DMS114 treated with DMSO at 0.1 percent for 48 hours (cell line): Measurements from ENCODE around the gene SUV39H2.
A peak's percentile ranks its signal among the peaks of the same experiment; 100 is the strongest.
"Not testable (repeated sequence)": the region's sequence is repeated elsewhere in the genome, so short reads cannot be mapped to it uniquely, and the experiment has no call there.

Experiments
- DNase-seq: peaks from one replicate; lab custom pipeline; 2025; ENCODE audit not compliant: unreplicated experiment; lab: John Stamatoyannopoulos, UW

Gene SUV39H2, protein sequence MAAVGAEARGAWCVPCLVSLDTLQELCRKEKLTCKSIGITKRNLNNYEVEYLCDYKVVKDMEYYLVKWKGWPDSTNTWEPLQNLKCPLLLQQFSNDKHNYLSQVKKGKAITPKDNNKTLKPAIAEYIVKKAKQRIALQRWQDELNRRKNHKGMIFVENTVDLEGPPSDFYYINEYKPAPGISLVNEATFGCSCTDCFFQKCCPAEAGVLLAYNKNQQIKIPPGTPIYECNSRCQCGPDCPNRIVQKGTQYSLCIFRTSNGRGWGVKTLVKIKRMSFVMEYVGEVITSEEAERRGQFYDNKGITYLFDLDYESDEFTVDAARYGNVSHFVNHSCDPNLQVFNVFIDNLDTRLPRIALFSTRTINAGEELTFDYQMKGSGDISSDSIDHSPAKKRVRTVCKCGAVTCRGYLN

DNA sequence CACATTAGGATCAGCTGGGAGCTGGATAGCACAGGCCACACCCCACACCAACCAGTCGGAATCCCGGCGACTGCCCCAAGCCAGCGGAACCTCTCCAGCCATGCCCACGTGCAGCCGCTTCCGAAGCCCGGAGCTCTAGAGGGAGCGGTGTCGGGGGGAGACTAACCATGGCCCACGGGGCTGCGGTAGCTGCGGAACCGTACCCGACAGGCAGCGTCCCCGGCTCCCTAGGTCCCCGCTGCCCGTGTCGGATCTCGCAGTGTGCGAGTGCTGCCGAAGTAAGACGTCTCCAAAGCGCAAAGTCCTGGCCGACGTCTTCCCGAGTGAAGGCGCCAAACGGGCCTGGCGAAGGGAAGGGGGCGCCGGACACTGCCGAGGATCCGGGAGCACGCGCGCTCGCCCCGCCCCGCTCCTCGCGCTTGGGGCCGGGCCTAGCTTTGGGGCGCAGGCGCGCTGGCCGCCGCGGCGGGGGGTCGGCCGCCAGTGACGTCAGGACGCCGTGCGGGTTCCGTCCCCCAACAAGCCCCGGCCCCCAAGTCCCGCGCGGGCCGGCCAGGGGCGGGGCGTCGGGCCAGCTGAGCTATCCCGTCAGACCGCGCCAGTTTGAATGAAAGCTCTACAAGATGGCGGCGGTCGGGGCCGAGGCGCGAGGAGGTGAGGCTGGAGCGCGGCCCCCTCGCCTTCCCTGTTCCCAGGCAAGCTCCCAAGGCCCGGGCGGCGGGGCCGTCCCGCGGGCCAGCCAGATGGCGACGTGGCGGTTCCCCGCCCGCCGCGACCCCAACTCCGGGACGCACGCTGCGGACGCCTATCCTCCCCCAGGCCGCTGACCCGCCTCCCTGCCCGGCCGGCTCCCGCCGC is at the start of gene SUV39H2:
Gene SUV39H2 (plus strand): TSS at position 601 of the 858 bp plus-strand sequence. CDS start 23 bp downstream, at position 624.
- DNase-seq, result peak; percentile 85

DNA sequence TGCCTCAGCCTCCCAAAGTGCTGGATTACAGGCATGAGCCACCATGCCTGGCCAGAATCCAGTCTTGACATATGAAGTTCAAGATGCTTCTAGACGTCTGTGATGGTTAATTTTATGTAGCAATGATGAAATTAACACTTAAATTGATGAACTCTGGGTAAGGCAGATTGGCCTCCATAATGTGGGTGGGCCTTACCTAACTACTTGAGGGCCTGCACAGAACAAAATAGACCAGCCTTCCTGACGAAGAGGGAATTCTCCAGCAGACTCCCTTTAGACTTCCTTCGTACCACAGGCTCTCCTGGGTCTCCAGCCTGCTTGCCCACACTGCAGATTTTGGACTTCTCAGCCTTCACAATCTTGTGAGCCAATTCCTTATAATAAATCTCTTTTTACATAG is 45.6 kb upstream of the SUV39H2 start:
- DNase-seq, result no peak

DNA sequence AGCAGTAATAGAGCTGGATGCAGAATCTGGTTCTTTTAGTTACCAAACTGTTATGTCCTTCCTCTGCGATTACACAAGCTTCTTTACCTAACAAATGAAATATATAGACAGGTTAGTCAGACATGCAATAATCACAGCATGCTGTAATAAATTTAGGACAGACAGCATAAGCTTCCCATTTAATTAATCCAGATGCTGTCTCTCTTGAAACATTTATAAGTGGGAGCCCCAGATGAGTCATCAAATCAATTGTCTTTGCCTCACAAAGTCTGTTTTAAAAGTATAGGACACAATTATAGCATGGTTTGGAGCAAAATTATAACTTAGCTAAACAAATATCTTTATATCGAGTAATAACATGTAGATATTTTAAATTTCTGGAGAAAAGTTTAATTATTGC is 42.5 kb upstream of the SUV39H2 start:
- DNase-seq, result no peak

DNA sequence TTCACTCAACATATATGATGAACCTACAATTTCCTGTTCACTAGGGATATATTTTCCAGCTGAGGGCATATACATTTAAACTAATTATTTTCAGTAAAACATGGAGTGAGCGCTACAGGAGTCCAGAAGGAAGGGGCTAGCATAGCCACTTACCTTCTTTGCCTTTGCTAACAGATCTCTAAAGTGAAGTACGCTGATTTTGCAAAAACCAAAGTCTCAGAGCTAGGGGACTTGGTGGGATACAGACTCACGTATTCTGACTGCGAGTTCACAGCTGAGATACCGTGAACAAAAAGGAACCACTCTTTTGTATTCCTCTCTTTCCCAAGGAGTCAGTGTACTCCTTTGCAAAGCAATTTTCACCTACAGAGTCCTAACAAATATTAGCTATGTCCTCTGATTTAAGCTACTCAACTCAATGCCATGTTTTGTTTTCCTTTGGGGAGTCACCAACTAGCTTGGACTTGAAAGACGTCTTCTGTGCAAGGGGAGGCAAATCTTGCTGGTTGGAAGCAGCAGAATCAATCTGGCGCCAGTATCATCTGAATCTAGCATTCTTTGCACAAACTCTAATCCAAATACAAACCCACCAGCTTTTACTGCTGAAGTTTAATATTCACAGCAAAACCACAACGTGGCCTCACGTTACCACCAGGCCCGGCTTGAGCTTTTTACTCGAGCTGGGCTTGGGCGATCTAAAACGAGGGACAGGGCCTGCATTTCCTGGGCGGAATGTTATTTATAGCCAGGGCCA is 41.5 kb upstream of the SUV39H2 start:
- DNase-seq, result no peak

DNA sequence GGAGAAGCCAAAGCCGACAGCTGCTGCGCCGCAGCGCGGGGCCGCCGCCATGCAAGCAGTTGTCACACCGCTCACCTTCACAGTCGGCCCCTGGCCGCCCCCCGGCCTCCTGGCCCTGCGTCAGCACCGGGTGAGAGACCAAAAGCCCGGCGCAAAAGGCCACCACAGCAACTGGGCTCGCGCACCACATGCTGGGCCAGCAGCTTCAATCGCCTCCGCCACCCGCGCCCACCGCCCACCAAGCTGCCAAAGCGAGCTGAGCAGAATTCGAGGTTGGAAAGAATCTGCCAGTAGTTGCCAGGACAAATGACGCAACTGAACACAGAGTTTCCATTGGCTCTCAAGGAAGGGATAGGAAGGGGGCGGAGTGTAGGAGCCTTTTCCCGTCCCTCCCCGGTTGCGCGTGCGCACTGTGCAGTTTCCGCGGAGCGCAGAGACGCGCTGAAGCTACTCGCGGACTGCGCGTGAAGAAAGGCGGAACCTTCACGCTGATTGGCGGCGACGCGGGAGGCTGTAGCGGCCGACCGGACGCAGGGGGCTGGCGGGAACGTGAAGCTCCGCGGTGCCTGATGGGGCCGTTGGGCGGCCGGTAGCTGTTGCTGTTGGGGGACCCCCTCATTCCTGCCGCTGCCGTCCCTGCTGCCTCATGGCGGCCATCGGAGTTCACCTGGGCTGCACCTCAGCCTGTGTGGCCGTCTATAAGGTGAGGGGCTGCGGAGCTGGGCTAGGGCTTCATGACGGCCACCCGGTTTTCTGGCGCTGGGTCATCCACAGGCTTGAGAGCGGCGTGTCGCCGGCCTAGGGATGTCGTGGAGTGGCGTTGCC is 40.7 kb upstream of the SUV39H2 start, which contains the start of the genes CDNF, HSPA14 and MSANTD7:
Gene CDNF (minus strand): TSS at position 281 of the 825 bp plus-strand sequence. CDS start 91 bp downstream, at position 190.
Gene HSPA14 (plus strand): TSS at position 550 of the 825 bp plus-strand sequence. CDS start 97 bp downstream, at position 647.
Gene MSANTD7 (plus strand): TSS at position 550 of the 825 bp plus-strand sequence. CDS start 3,979 bp downstream, outside the sequence.
- peak; percentile 99 for DNase-seq

DNA sequence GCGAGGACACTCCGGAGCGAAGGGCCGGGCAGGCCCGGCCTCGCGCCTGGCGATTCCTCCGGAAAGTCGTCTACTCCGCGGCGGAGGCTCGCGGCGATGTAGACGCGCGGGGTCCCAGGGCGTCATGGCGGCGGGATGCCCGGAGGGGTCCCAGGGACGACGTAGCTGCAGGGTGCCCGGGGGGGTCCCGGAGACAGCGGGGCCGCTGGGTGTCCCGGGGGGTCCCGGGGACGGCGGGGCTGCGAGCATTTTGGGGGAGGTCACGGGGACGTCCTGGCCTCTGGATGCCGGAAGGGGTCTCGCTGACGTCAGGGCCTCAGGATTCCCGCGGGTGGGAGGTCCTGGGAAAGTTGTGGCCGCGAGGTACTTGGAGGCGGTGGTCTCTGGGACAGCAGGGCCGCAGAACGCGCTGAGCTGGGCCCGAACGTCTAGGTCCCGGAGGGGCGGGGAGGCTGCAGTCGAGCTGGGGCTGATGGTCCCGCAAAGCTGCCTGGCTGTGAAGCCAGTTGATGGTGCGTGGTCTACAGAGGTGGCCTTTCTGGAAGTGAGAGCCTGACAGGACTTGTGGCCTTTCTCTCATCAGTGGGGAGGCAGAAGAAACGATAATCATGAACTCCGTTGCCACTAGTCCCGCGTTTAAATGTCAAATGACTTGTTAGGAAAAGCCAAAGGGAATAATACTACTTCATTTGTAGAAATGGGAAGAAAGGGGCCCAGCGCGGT is 39.9 kb upstream of the SUV39H2 start:
- DNase-seq, result peak; percentile 26

DNA sequence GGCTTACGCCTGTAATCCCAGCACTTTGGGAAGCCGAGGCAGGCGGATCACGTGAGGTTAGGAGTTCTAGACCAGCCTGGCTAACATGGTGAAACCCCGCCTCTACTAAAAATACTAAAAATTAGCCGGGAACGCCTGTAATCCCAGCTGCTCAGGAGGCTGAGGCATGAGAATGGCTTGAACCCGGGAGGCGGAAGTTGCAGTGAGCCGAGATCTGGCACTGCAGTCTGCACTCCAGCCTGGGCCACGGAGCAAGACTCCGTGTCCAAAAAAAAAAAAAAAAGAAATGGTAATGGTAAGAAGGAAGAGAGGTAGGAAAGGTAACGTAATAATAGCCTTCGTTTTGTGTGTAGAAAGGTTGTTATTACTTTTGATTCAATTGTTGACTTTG is 39.4 kb upstream of the SUV39H2 start:
- no peak for DNase-seq

DNA sequence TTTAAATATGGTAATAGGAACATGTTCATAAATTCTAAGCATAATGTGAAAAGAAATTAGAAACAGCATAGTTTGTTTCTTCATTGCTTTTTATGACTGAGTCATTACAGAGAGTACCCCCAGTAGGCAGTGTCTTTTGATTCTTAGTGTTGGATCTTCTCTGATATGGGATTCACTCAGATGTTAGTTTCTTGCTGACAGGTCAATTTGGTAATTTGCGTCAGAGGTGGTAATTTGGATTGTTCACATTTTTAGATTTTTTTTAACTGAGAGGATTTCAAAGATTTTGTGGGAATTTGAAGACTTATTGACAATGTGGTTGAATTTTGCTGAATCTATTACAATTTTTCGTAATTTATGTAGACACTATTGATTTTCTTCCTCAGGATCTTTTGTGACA is 38.5 kb upstream of the SUV39H2 start:
- no peak for DNase-seq

DNA sequence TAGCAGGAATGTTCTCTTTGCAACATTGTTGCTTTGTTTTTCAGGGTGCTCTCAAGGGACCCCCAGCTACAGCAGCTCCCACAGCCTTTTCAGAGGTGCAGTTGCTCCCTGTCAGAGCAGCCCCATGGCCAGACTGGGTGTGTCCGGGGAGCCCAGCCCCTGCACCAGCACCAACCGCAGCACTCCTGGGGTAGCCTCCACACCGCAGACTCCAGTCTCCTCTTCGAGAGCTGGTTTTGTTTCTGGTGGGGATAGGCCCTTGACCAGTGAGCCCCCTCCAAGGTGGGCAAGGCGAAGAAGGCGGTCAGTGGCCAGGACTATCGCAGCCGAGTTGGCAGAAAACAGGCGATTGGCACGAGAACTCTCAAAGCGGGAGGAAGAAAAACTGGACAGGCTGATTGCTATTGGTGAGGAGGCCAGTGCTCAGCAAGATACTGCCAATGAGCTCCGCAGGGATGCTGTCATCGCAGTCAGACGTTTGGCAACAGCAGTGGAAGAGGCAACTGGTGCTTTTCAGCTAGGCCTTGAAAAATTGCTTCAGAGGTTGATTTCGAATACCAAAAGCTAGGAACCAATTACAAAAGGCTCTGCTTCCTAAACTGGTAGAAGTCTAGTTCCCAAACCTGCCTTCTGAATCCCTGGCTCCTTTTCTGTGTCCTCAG is 35.2 kb upstream of the SUV39H2 start:
- no peak for DNase-seq

DNA sequence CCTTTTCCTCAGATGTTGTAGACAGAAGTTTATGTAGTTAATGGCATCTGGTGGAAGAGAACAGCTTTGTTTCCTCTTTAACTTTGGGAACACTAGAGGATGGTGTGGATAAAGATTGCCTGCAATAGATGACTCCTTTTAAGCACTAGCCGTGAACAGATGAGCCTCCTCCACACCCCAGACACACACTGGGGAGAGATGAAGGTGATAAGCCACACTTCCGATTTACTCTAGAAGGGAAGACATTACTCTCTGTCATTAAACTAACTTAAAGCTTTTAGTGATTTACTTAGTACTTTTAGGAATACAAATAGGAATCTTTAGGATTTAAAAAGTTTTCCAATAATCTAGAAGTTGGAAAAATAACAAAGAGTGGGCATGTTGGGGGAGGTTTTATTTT is 33.7 kb upstream of the SUV39H2 start:
- no peak for DNase-seq

DNA sequence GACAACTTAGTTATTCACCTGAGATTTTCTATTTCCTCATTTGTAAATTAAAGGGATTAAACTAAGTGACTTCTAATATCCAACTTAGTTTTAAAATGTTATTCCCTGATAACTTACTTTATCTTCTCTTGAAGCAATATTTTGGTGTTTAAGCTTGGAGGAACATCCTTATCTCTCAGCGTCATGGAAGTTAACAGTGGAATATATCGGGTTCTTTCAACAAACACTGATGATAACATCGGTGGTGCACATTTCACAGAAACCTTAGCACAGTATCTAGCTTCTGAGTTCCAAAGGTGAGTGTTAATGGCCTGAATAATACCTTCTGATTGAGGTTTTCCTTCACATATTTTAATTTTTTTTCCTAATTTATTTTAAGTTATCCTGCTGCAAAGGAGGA is 26.4 kb upstream of the SUV39H2 start:
- no peak for DNase-seq

DNA sequence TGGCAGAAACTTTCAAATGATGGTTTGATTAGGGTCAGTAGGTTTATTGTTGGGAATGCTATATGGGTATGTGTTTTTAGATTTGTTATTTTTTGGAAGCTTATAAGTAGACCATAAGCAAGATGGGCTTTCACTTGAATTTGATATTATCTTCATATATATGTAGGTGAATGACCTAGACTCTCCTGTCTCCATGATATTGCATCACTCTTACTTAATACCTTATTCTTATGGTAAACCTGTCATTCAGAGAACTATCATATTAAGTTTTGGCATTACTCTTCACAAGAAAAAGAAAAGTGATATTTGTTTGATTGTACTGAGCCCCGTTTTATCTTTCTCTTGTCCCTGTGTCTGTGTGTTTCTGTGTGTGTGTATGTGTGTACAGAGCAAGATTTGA is 23.2 kb upstream of the SUV39H2 start:
- no peak for DNase-seq

DNA sequence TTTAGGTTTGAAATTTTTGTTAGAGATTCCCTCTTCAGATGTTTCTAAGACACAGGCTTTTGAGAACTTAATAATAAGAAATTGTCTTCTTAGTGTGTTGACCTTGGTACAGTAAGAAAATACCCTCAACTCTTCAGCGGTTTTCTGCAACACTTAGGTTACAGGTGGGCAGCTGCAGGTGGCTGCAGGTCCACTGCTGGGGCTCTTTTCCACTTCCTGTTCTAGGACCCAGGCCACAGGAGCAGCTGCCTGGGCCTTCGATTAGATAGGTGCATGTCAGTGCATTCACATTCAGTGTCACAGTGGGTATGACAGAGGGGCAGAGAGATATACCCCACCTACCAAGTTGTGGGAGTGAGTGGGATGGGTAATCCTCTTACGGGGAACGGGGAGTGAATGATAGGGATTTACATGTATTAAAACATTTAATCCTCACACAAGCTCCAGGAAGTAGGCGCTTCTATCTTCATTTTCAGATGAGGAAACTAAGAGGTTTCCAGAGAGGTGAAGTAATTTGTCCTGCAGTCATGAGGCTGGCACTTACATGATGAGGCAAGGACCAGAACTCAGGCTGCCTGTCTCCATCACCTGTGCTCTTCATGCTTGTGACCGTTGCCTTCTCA is 20.2 kb upstream of the SUV39H2 start:
- DNase-seq, result no peak

DNA sequence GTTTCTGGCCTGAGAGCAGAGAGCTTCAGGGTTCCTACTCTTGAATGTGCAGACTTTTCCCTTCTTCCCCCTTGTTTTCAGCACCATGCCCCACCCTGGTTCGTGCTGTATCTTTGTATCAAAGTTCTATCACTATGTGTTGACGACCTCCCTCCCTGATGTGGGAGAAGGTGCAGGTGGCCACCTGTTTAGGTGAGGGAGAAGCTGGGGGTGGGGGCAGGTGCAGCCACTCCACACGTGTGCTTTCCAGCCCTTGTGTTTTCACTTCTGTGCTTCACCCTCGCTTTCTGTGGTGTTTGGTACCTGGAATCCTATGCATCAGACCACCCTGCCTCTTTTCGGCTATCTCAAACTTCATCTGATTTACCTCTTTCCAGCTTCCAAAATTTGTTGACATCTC is 19.6 kb upstream of the SUV39H2 start:
- no peak for DNase-seq

DNA sequence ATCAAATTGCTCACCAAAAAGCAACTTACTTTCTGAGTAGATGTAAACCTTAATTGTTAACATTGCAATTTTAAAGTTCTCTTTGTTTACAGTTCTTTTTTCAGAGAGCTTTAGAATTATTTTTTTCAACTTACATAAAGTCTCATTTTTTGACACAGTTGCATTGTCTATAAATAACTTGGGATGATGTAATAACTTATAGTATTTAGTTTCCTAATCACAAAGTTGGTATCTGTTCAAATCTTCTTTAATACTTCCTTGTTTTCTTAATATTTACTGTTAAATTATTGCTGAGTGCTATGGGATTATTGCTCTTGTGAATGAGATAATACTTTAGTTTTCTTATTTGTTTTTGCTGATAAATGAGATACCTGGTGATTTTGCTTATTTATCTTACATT is 18.9 kb upstream of the SUV39H2 start:
- DNase-seq, result no peak

DNA sequence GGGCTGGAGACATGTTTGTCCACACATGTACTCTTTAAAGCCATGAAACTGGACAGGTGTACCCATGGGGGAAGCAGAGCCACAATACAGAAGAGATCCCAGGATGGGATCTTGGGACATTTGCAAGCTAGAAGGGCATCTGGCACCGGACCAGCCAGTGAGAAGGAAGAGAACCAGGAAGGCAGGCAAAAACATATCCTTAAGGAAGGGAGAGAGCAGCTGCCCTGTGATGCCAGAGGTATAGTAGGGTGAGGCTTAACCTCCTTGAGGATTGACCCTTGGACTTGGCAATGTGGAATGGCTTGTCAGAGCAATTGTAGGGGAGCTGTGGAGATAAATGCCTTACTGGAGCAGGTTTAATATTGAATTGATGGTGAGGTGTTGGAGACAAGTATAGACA is 17.9 kb upstream of the SUV39H2 start:
- DNase-seq, result no peak

DNA sequence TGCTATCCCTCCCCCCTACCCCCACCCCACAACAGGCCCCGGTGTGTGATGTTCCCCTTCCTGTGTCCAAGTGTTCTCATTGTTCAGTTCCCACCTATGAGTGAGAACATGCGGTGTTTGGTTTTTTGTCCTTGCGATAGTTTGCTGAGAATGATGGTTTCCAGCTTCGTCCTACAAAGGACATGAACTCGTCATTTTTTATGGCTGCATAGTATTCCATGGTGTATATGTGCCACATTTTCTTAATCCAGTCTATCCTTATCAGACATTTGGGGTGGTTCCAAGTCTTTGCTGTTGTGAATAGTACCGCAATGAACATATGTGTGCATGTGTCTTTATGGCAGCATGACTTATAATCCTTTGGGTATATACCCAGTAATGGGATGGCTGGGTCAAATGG is 14.2 kb upstream of the SUV39H2 start:
- DNase-seq, result not testable (repeated sequence)

DNA sequence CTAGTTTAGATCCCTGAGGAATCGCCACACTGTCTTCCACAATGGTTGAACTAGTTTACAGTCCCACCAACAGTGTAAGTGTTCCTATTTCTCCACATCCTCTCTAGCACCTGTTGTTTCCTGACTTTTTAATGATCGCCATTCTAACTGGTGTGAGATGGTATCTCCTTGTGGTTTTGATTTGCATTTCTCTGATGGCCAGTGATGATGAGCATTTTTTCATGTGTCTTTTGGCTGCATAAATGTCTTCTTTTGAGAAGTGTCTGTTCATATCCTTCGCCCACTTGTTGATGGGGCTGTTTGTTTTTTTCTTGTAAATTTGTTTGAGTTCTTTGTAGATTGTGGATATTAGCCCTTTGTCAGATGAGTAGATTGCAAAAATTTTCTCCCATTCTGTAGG is 13.8 kb upstream of the SUV39H2 start:
- DNase-seq, result not testable (repeated sequence)
